Muscle layer of duodenum (tissue), 2 donors: ENCODE measurements around the gene GOT1.

Source experiments
- H3K27ac ChIP-seq: one replicate; pipeline ENCODE4 v1.7.0; 2013; ENCODE audit warnings: mild to moderate bottlenecking, low read length
- H3K27me3 ChIP-seq: one replicate; pipeline ENCODE4 v1.7.0; 2013; ENCODE audit warnings: low read depth, mild to moderate bottlenecking, control low read depth, low read length
- H3K36me3 ChIP-seq, 2 donors: one replicate each; pipeline ENCODE4 v1.7.0; 2013; ENCODE audit warnings: low read length in 2 of 2, control low read depth in 1 of 2, mild to moderate bottlenecking in 1 of 2; ENCODE audit not compliant: insufficient read depth in 2 of 2, control insufficient read depth in 1 of 2
- H3K4me1 ChIP-seq, 2 donors: one replicate each; pipeline ENCODE4 v1.7.0; 2013; ENCODE audit warnings: low read length in 2 of 2, mild to moderate bottlenecking in 2 of 2, control low read depth in 1 of 2, moderate library complexity in 1 of 2; ENCODE audit not compliant: insufficient read depth in 2 of 2, control insufficient read depth in 1 of 2
- H3K4me3 ChIP-seq, 2 donors: one replicate each; pipeline ENCODE4 v1.7.0; 2013; ENCODE audit warnings: low read length in 2 of 2, low read depth in 1 of 2, mild to moderate bottlenecking in 1 of 2
- H3K9me3 ChIP-seq, 2 donors: one replicate each; pipeline ENCODE4 v1.7.0; 2013; ENCODE audit warnings: low read length in 2 of 2, control low read depth in 1 of 2, mild to moderate bottlenecking in 1 of 2; ENCODE audit not compliant: control insufficient read depth in 1 of 2
- donor health status: healthy.

Gene GOT1

DNA sequence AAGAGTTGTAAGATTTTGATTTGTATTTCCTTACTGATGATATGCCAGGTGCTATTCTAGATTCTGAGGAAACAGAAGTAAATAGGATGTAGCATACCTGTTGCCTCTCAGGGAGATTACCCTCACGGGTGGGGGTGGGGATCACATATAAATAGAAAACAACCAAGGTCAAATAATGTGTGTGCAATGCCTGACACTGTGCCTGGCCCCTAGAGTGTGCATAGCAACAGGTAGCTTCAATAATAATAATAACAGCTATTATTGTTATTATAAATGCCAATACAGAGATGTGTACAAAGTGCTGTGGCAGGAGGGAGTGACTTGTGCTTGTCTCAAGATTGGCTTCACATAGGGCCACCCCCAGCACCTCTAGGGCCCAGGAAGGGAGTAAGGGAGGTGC is 77.2 kb downstream of the GOT1 start:
- no peaks in the 10 kb centered on the region for H3K27me3 ChIP-seq
- no peak overlapping the region for H3K4me3 ChIP-seq
- no peak overlapping the region for H3K27ac ChIP-seq
- no peaks in the 10 kb centered on the region for H3K36me3 ChIP-seq
- no peaks in the 10 kb centered on the region for H3K4me1 ChIP-seq
- no peaks in the 10 kb centered on the region for H3K9me3 ChIP-seq

DNA sequence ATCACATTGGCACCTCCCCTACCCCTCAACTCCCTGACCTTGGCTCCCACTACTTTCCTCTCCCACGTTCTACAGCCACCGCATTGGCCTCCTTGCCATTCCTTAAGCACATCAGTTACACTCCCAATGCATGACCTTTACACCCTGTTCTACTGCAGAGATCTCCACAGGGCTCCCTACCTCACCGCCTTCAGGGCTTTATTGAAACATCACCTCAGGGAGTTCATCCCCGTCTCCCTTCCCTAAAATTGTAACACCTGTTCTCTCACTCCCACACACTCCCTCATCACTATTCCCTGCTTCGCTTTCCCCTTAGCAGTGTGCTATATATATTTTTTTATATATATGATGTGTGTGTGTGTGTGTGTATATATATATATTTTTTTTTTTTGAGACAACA is 82.8 kb downstream of the GOT1 start:
- no peak overlapping the region for H3K4me3 ChIP-seq
- peaks cover 0 to 5% of the 10 kb centered on the region in 2 donors for H3K4me1 ChIP-seq
- H3K27ac ChIP-seq, result no peak overlapping the region
- no peaks in the 10 kb centered on the region for H3K36me3 ChIP-seq
- H3K9me3 ChIP-seq, result no peaks in the 10 kb centered on the region
- no peaks in the 10 kb centered on the region for H3K27me3 ChIP-seq
